BE2C (cell line): ENCODE results near the gene TBX6.

Experiments used
- DNase-seq: peaks from one replicate; pipeline ENCODE4 v3.0.0-alpha.2; 2020
- H3K27me3 ChIP-seq: fragments of 250-450 bp; sonication (Bioruptor Pico); 2 replicates; pipeline ENCODE4 v1.5.1; 2020; ENCODE audit warnings: mild to moderate bottlenecking
- H3K36me3 ChIP-seq: fragments of 250-450 bp; sonication (Bioruptor Pico); 2 replicates; pipeline ENCODE4 v1.5.1; 2020; ENCODE audit warnings: mild to moderate bottlenecking
- H3K4me1 ChIP-seq: fragments of 250-450 bp; sonication (Bioruptor Pico); 2 replicates; pipeline ENCODE4 v1.5.1; 2020
- H3K4me3 ChIP-seq: 2 replicates; pipeline ENCODE4 v1.5.1; 2011; ENCODE audit warnings: low read depth, low read length
- H3K9me3 ChIP-seq: fragments of 250-450 bp; sonication (Bioruptor Pico); 2 replicates; pipeline ENCODE4 v1.5.1; 2020
- TF ChIP-seq, protein P1 (sequence below): IDR thresholded peaks from 2 replicates; pipeline ENCODE4 v1.5.1; 2012; ENCODE audit warnings: mild to moderate bottlenecking, low read depth, low read length

TBX6 gene

DNA sequence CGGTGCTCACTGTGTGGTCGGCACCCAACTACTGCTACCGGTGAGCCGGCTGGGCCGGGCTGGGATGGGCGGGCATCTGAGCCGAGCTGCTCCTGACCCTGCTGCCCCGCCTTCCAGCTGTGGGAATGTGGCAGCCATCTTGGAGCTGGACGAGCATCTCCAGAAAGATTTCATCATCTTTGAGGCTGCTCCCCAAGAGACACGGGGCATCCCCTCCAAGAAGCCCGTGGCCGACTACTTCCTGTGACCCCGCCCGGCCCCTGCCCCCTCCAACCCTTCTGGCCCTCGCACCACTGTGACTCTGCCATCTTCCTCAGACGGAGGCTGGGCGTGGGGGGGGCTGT is 6.9 kb downstream of the TBX6 start:
- Histone ChIP-seq H3K4me3 (no peak overlapping the region), H3K36me3 (peaks cover 57% of the 10 kb centered on the region), H3K27me3 (no peaks in the 10 kb centered on the region), H3K4me1 (peaks cover 5% of the 10 kb centered on the region; the same call in 1 of the 2 replicates), H3K9me3 (no peaks in the 10 kb centered on the region)
- DNase-seq, result no peak
- TF ChIP-seq, protein P1, sequence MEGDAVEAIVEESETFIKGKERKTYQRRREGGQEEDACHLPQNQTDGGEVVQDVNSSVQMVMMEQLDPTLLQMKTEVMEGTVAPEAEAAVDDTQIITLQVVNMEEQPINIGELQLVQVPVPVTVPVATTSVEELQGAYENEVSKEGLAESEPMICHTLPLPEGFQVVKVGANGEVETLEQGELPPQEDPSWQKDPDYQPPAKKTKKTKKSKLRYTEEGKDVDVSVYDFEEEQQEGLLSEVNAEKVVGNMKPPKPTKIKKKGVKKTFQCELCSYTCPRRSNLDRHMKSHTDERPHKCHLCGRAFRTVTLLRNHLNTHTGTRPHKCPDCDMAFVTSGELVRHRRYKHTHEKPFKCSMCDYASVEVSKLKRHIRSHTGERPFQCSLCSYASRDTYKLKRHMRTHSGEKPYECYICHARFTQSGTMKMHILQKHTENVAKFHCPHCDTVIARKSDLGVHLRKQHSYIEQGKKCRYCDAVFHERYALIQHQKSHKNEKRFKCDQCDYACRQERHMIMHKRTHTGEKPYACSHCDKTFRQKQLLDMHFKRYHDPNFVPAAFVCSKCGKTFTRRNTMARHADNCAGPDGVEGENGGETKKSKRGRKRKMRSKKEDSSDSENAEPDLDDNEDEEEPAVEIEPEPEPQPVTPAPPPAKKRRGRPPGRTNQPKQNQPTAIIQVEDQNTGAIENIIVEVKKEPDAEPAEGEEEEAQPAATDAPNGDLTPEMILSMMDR, result no peak

DNA sequence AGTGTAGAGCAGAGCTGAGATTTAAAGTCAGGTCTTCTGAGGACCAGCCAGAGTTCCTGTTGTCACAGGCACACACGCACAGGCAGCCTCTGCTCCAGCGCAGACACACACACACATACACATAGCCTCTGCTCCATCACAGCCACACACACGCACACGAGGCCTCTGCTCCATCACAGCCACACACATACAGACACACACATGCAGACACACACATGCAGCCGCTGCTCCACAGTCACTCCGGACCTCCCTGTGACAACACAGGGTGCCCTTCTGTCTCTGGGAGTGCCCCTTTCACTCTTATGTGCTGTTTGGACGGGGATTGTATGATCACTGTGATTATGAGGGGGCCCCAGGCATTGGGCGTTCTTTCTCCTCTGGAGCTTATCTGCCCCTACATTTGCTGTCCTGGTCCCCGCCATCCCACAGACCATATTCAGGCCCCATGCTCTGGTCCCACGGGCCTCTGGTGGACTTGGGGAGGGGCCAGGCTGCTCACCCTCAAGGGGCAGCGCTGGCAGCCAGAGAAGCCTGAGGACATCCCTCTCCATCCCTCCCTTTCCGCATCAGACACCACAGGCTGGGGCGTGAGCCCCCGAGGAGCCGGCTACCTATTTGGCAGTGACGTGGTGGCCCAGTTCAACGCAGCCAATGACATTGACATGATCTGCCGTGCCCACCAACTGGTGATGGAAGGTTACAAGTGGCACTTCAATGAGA is 7.5 kb downstream of the TBX6 start:
- Histone ChIP-seq H3K4me3 (no peak overlapping the region), H3K27me3 (no peaks in the 10 kb centered on the region), H3K36me3 (peaks cover 62% of the 10 kb centered on the region), H3K4me1 (peaks cover 5% of the 10 kb centered on the region; the same call in 1 of the 2 replicates), H3K9me3 (no peaks in the 10 kb centered on the region)
- TF ChIP-seq, protein P1, result no peak
- no peak for DNase-seq

DNA sequence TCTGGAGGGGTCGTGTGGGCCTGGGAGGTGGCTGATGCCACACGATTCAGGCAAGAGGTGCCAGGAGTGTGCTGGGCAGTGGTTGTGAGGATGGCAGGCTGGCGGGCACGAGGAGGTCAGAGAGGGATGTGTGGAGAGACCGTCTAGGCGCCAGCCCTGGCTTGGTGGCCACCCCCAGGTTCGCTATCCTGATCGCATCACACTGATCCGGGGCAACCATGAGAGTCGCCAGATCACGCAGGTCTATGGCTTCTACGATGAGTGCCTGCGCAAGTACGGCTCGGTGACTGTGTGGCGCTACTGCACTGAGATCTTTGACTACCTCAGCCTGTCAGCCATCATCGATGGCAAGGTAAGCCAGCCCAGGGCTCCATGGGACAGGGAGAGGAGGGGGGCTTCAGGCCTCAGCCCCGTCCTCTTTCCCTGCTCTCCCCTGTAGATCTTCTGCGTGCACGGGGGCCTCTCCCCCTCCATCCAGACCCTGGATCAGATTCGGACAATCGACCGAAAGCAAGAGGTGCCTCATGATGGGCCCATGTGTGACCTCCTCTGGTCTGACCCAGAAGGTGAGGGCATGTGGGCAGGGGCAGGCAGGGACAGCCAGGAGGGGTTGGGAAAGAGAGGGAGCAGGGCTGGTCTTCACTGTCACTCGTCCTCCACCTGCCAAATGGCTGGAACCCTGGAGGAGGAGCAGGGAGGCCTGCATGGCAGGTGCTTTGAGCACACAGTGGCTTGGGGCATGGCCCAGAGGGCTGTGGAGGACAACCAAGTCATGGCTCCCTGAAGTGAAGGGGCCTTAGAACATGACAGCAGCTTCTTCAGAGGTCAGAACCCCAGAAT is 8.3 kb downstream of the TBX6 start:
- TF ChIP-seq, protein P1, result no peak
- Histone ChIP-seq H3K36me3 (peaks cover 68% of the 10 kb centered on the region), H3K4me1 (peaks cover 5% of the 10 kb centered on the region; the same call in 1 of the 2 replicates), H3K4me3 (no peak overlapping the region), H3K27me3 (no peaks in the 10 kb centered on the region), H3K9me3 (no peaks in the 10 kb centered on the region)
- no peak for DNase-seq

DNA sequence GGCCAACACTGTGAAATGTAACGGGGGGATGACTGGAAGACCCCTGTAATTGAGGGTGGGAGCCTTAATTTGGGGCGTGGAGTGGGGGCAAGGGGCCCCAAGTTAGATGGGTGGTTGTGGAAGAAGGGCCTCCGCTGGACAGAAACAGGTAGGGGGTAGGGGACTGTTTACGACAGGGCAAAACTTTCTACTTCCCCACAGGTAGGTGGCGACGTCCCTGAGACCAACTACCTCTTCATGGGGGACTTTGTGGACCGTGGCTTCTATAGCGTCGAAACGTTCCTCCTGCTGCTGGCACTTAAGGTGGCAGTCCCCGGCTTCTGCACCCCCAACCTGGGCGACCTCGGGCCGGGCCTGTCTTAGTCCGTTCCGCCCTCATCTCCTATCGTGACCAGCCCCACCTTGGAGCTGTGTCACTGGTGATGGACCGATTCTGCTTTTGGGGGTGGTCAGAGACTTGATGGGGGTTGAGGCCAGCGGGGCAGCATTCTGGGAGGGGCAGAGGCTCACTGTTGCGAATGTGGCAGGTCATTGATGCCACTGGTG is 9.1 kb downstream of the TBX6 start:
- Histone ChIP-seq H3K36me3 (peaks cover 76% of the 10 kb centered on the region), H3K4me3 (no peak overlapping the region), H3K9me3 (no peaks in the 10 kb centered on the region), H3K4me1 (peaks cover 5% of the 10 kb centered on the region; the same call in 1 of the 2 replicates), H3K27me3 (no peaks in the 10 kb centered on the region)
- TF ChIP-seq, protein P1, result peak; percentile 35; the same call in 1 of the 2 replicates
- DNase-seq, result no peak

DNA sequence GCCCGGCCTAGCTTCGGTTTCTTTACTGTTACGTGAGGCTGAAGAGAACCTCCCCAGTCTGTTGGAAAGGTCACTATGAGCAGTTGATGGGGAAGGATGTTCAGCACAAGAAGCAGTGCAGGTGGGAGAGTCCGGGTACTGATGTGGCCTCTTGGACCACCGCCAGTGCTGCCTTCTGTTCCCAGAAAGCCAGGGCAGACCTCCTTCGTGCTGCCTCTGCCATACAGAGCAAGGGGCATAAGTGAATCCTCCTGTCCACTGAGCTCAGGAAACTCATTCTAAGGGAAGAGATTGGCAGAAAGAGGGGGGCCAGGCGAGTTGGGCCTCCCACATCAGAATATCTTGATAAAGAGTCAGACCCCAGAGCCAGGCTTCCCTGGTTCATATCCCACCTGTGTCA is 12.2 kb downstream of the TBX6 start:
- DNase-seq, result no peak
- Histone ChIP-seq H3K27me3 (no peaks in the 10 kb centered on the region), H3K9me3 (no peaks in the 10 kb centered on the region), H3K4me1 (no peaks in the 10 kb centered on the region), H3K36me3 (peaks cover 64% of the 10 kb centered on the region), H3K4me3 (no peak overlapping the region)
- TF ChIP-seq, protein P1, result no peak

DNA sequence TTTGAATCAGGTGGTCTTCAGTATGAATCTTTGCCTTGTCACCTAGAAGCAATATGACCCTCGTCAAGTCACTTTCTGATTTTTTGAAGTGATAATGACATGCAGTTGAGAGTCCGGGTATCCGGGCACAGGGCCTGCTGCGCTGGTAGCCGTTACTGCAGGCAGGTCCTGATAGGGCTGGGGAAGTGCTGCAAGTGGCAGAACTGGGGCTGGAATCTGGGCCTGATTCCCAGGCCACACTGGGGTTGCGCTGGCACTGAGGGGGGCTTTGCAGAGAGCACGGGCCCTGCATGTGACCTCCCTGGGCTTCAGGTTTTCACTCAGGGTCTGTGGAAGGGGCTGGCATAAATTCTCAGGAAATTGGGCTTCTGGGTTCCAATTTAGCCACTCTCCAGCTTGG is 13.0 kb downstream of the TBX6 start:
- no peaks in the 10 kb centered on the region for H3K9me3 ChIP-seq
- no peak overlapping the region for H3K4me3 ChIP-seq
- no peaks in the 10 kb centered on the region for H3K4me1 ChIP-seq
- H3K36me3 ChIP-seq, result peaks cover 57% of the 10 kb centered on the region
- no peak for DNase-seq
- no peaks in the 10 kb centered on the region for H3K27me3 ChIP-seq
- TF ChIP-seq, protein P1, result no peak
